Measurements from ENCODE around the gene KIR2DL4.
"Not testable (repeated sequence)": the region's sequence is repeated elsewhere in the genome, so short reads cannot be mapped to it uniquely, and the experiment has no call there.

Gene KIR2DL4

GRCh38 chr19:54772666-54773065, 30.7 kb upstream of the KIR2DL4 start:
- H3K9ac ChIP-seq (ENCODE audit: low read length); H3K4me3 ChIP-seq (ENCODE audit: low read length); H3K79me2 ChIP-seq (ENCODE audit: low read length); H3K4me1 ChIP-seq (ENCODE audit: low read length); H3K9me3 ChIP-seq (ENCODE audit: insufficient read depth, low read length); H3K27me3 ChIP-seq (ENCODE audit: low read depth, low read length); H3K36me3 ChIP-seq (replicated peaks; ENCODE audit: low read depth, low read length); H2AFZ ChIP-seq (ENCODE audit: low read depth, low read length); H3K4me2 ChIP-seq (ENCODE audit: low read length); H4K20me1 ChIP-seq (ENCODE audit: insufficient read depth, low read length); H3K27ac ChIP-seq (ENCODE audit: low read length): not testable (repeated sequence)

GRCh38 chr19:54775095-54775815, 28.2 kb upstream of the KIR2DL4 start:
- not testable (repeated sequence) for H3K4me2 ChIP-seq (ENCODE audit: low read length); H3K36me3 ChIP-seq (replicated peaks; ENCODE audit: low read depth, low read length); H3K4me1 ChIP-seq (ENCODE audit: low read length); H3K9me3 ChIP-seq (ENCODE audit: insufficient read depth, low read length); H3K79me2 ChIP-seq (ENCODE audit: low read length); H3K4me3 ChIP-seq (ENCODE audit: low read length); H3K27me3 ChIP-seq (ENCODE audit: low read depth, low read length); H3K9ac ChIP-seq (ENCODE audit: low read length); H2AFZ ChIP-seq (ENCODE audit: low read depth, low read length); H4K20me1 ChIP-seq (ENCODE audit: insufficient read depth, low read length); H3K27ac ChIP-seq (ENCODE audit: low read length)

- not testable (repeated sequence) for H3K4me3 ChIP-seq (ENCODE audit: low read length); H3K9ac ChIP-seq (ENCODE audit: low read length); H3K4me2 ChIP-seq (ENCODE audit: low read length); H4K20me1 ChIP-seq (ENCODE audit: insufficient read depth, low read length); H3K36me3 ChIP-seq (replicated peaks; ENCODE audit: low read depth, low read length); H3K79me2 ChIP-seq (ENCODE audit: low read length); H2AFZ ChIP-seq (ENCODE audit: low read depth, low read length); H3K27ac ChIP-seq (ENCODE audit: low read length); H3K9me3 ChIP-seq (ENCODE audit: insufficient read depth, low read length); H3K4me1 ChIP-seq (ENCODE audit: low read length); H3K27me3 ChIP-seq (ENCODE audit: low read depth, low read length)
These were observed 27.6 kb upstream of the KIR2DL4 start for GRCh38 chr19:54775830-54776229.

GRCh38 chr19:54777851-54778250, 25.6 kb upstream of the KIR2DL4 start:
- not testable (repeated sequence) for H3K9ac ChIP-seq (ENCODE audit: low read length); H3K9me3 ChIP-seq (ENCODE audit: insufficient read depth, low read length); H3K4me3 ChIP-seq (ENCODE audit: low read length); H3K27ac ChIP-seq (ENCODE audit: low read length); H4K20me1 ChIP-seq (ENCODE audit: insufficient read depth, low read length); H3K27me3 ChIP-seq (ENCODE audit: low read depth, low read length); H3K36me3 ChIP-seq (replicated peaks; ENCODE audit: low read depth, low read length); H3K4me1 ChIP-seq (ENCODE audit: low read length); H2AFZ ChIP-seq (ENCODE audit: low read depth, low read length); H3K4me2 ChIP-seq (ENCODE audit: low read length); H3K79me2 ChIP-seq (ENCODE audit: low read length)

DNA sequence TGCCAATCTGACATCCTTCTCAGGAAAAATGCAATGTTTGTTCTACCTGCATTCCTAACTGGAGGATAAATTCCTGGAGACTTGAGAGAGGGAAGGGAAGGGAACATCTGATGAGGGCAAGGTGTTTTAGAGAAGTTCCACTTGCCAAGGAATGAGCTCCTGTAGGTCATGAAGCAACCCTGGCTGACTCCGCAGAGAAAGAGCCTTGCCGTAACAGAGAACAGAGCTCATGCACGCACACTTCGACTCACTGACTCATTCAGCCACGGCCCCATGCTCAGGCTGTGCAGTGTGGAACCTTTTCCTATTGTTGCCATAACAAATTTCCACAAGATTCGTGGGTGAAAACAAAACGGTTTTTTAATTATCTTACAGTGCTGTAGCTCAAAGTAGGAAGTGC, 24.5 kb upstream of the KIR2DL4 start:
- not testable (repeated sequence) for H3K79me2 ChIP-seq (ENCODE audit: low read length); H3K36me3 ChIP-seq (replicated peaks; ENCODE audit: low read depth, low read length); H3K9me3 ChIP-seq (ENCODE audit: insufficient read depth, low read length); H2AFZ ChIP-seq (ENCODE audit: low read depth, low read length); H3K27ac ChIP-seq (ENCODE audit: low read length); H3K4me1 ChIP-seq (ENCODE audit: low read length); H3K4me2 ChIP-seq (ENCODE audit: low read length); H3K4me3 ChIP-seq (ENCODE audit: low read length); H3K27me3 ChIP-seq (ENCODE audit: low read depth, low read length); H4K20me1 ChIP-seq (ENCODE audit: insufficient read depth, low read length); H3K9ac ChIP-seq (ENCODE audit: low read length)

GRCh38 chr19:54782916-54783315, 20.5 kb upstream of the KIR2DL4 start:
- not testable (repeated sequence) for H3K4me2 ChIP-seq (ENCODE audit: low read length); H3K9me3 ChIP-seq (ENCODE audit: insufficient read depth, low read length); H3K79me2 ChIP-seq (ENCODE audit: low read length); H4K20me1 ChIP-seq (ENCODE audit: insufficient read depth, low read length); H3K36me3 ChIP-seq (replicated peaks; ENCODE audit: low read depth, low read length); H3K9ac ChIP-seq (ENCODE audit: low read length); H3K4me3 ChIP-seq (ENCODE audit: low read length); H2AFZ ChIP-seq (ENCODE audit: low read depth, low read length); H3K4me1 ChIP-seq (ENCODE audit: low read length); H3K27ac ChIP-seq (ENCODE audit: low read length)
- H3K27me3 ChIP-seq (ENCODE audit: low read depth, low read length), result peaks cover 10% of the 10 kb centered on the region

- not testable (repeated sequence) for H3K36me3 ChIP-seq (replicated peaks; ENCODE audit: low read depth, low read length); H3K9ac ChIP-seq (ENCODE audit: low read length); H4K20me1 ChIP-seq (ENCODE audit: insufficient read depth, low read length); H3K79me2 ChIP-seq (ENCODE audit: low read length); H2AFZ ChIP-seq (ENCODE audit: low read depth, low read length); H3K4me1 ChIP-seq (ENCODE audit: low read length); H3K9me3 ChIP-seq (ENCODE audit: insufficient read depth, low read length); H3K27ac ChIP-seq (ENCODE audit: low read length); H3K4me3 ChIP-seq (ENCODE audit: low read length); H3K4me2 ChIP-seq (ENCODE audit: low read length)
- H3K27me3 ChIP-seq (ENCODE audit: low read depth, low read length), result peaks cover 10% of the 10 kb centered on the region
These were observed 17.2 kb upstream of the KIR2DL4 start for GRCh38 chr19:54786091-54786723.

DNA sequence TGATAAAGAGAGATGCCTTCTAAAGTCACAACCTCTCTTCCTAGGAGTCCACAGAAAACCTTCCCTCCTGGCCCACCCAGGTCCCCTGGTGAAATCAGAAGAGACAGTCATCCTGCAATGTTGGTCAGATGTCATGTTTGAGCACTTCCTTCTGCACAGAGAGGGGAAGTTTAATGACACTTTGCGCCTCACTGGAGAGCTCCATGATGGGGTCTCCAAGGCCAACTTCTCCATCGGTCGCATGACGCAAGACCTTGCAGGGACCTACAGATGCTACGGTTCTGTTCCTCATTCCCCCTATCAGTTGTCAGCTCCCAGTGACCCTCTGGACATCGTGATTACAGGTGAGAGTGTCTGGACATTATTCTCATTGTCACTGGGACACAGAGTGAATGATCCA, 15.3 kb upstream of the KIR2DL4 start:
- H3K9ac ChIP-seq (ENCODE audit: low read length); H3K9me3 ChIP-seq (ENCODE audit: insufficient read depth, low read length); H3K27ac ChIP-seq (ENCODE audit: low read length); H4K20me1 ChIP-seq (ENCODE audit: insufficient read depth, low read length); H3K79me2 ChIP-seq (ENCODE audit: low read length); H3K4me2 ChIP-seq (ENCODE audit: low read length); H2AFZ ChIP-seq (ENCODE audit: low read depth, low read length); H3K4me1 ChIP-seq (ENCODE audit: low read length); H3K4me3 ChIP-seq (ENCODE audit: low read length); H3K36me3 ChIP-seq (replicated peaks; ENCODE audit: low read depth, low read length): not testable (repeated sequence)
- H3K27me3 ChIP-seq (ENCODE audit: low read depth, low read length), result peaks cover 24% of the 10 kb centered on the region

Data from OCI-LY3 (cell line).